Neural cell (in vitro differentiated cells): Measurements from ENCODE around the gene ABCF3. TPM values are rescaled to one million over a fixed set of nuclear protein-coding genes. Genes with fewer than 3 reads are reported as not detected.
"Not testable (repeated sequence)": the region's sequence is repeated elsewhere in the genome, so short reads cannot be mapped to it uniquely, and the experiment has no call there.

ENCODE experiments used
- H2AFZ ChIP-seq: fragments of 200-600, 300-800 bp; sonication (generic), shearing (Covaris generic); 2 replicates; pipeline ENCODE4 v1.6.0; 2014; ENCODE audit warnings: low read depth, mild to moderate bottlenecking, antibody characterized with exemption, low read length, moderate library complexity
- H3F3A ChIP-seq: fragments of 200-600 bp; shearing (Covaris generic); 2 replicates; pipeline ENCODE4 v1.6.1; 2016; ENCODE audit warnings: mild to moderate bottlenecking, moderate library complexity, mixed read lengths, antibody characterized with exemption, low read length; ENCODE audit not compliant: insufficient read depth, poor library complexity, severe bottlenecking
- H3K27ac ChIP-seq: fragments of 200-600, 300-800 bp; sonication (generic), shearing (Covaris generic); 2 replicates; pipeline ENCODE4 v1.5.1; 2014; ENCODE audit warnings: mild to moderate bottlenecking, low read length, moderate library complexity
- H3K27me3 ChIP-seq: fragments of 300-800, 200-600 bp; sonication (generic), shearing (Covaris generic); 2 replicates; pipeline ENCODE4 v1.6.0; 2014; ENCODE audit warnings: mild to moderate bottlenecking, low read depth, low read length, moderate library complexity; ENCODE audit not compliant: insufficient read depth
- H3K36me3 ChIP-seq: fragments of 300-800, 200-600 bp; sonication (generic), shearing (Covaris generic); 2 replicates; pipeline ENCODE4 v1.5.1; 2014; ENCODE audit warnings: mild to moderate bottlenecking, antibody characterized with exemption, low read length, moderate library complexity; ENCODE audit not compliant: insufficient read depth
- H3K4me2 ChIP-seq: fragments of 300-800, 200-600 bp; sonication (generic), shearing (Covaris generic); 2 replicates; pipeline ENCODE4 v1.6.0; 2014; ENCODE audit warnings: mild to moderate bottlenecking, low read length
- H3K4me3 ChIP-seq: fragments of 300-800, 200-600 bp; sonication (generic), shearing (Covaris generic); 2 replicates; pipeline ENCODE4 v1.5.1; 2014; ENCODE audit warnings: mild to moderate bottlenecking, low read length, moderate library complexity
- H3K79me2 ChIP-seq: fragments of 200-600 bp; shearing (Covaris generic); replicated peaks from 2 replicates; pipeline ENCODE4 v1.6.0; 2014; ENCODE audit warnings: mild to moderate bottlenecking, low read length, moderate library complexity; ENCODE audit not compliant: insufficient read depth
- H3K9ac ChIP-seq: fragments of 300-800, 200-600 bp; sonication (generic), shearing (Covaris generic); 2 replicates; pipeline ENCODE4 v1.6.1; 2016; ENCODE audit warnings: mild to moderate bottlenecking, low read length, mixed read lengths
- H3K9me2 ChIP-seq: fragments of 200-600 bp; shearing (Covaris generic); 2 replicates; pipeline ENCODE4 v1.6.1; 2016; ENCODE audit warnings: mild to moderate bottlenecking, low read length, mixed read lengths; ENCODE audit not compliant: insufficient read depth
- H3K9me3 ChIP-seq: fragments of 200-600, 300-800 bp; sonication (generic), shearing (Covaris generic); 2 replicates; pipeline ENCODE4 v1.6.1; 2016; ENCODE audit warnings: mild to moderate bottlenecking, mixed run types, low read length, moderate library complexity, mixed read lengths
- H4K20me1 ChIP-seq: fragments of 200-600 bp; shearing (Covaris generic); 2 replicates; pipeline ENCODE4 v1.6.1; 2016; ENCODE audit warnings: mild to moderate bottlenecking, mixed run types; ENCODE audit not compliant: insufficient read depth
- CTCF ChIP-seq: fragments of 450-650 bp; IDR thresholded peaks from 2 replicates; pipeline ENCODE4 v1.5.1; 2014; ENCODE audit warnings: antibody characterized with exemption, mild to moderate bottlenecking, moderate library complexity; ENCODE audit not compliant: poor library complexity, severe bottlenecking
- EP300 ChIP-seq: fragments of 450-650 bp; conservative IDR thresholded peaks from 2 replicates; pipeline ENCODE4 v1.6.1; 2014; ENCODE audit warnings: antibody characterized with exemption, mild to moderate bottlenecking, moderate library complexity; ENCODE audit not compliant: poor library complexity, severe bottlenecking
- MXI1 ChIP-seq: fragments of 450-650 bp; conservative IDR thresholded peaks from 2 replicates; pipeline ENCODE4 v1.6.1; 2014; ENCODE audit warnings: antibody characterized with exemption, mild to moderate bottlenecking; ENCODE audit not compliant: poor library complexity, severe bottlenecking
- POLR2AphosphoS5 ChIP-seq: IDR thresholded peaks from 2 replicates; pipeline ENCODE4 v1.6.1; 2012
- RAD21 ChIP-seq: fragments of 450-650 bp; conservative IDR thresholded peaks from 2 replicates; pipeline ENCODE4 v1.6.1; 2014; ENCODE audit warnings: antibody characterized with exemption, mild to moderate bottlenecking, moderate library complexity
- TAF1 ChIP-seq: IDR thresholded peaks from 2 replicates; pipeline ENCODE4 v1.6.1; 2012; ENCODE audit warnings: low read depth
- polyA plus RNA-seq: library from polyadenylated mRNA; depleted of rRNA; stranded (reverse); fragments of >200 nt; gene quantifications from 2 replicates; pipeline ENCODE4 v1.2.3, GENCODE V29; 2014

Gene ABCF3
- polyA plus RNA-seq, 1 donor from 2014 or later, result 40.3 TPM

DNA sequence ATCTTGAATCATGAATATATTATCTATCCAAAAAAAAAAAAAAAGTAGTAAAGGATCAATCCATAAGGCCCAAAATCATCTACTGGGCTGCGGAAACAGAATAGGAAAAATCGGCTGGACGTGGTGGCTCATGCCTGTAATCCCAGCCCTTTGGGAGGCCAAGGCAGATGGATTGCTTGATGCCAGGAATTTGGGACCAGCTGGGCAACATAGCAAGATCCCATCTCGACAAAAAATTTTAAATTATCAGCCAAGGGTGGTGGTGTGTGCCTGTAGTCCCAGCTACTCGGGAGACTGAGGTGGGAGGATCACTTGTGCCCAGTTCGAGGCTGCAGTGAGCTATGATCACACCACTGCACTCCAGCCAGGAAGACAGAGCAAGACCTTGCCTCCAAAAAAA lies 36.9 kb upstream of the ABCF3 start:
- no peak overlapping the region for H3K4me2 ChIP-seq
- no peaks in the 10 kb centered on the region for H4K20me1 ChIP-seq
- no peaks in the 10 kb centered on the region for H3K27me3 ChIP-seq
- no peaks in the 10 kb centered on the region for H3K9me3 ChIP-seq
- peaks cover under 1% of the 10 kb centered on the region for H3K79me2 ChIP-seq
- no peak overlapping the region for H3K27ac ChIP-seq
- H2AFZ ChIP-seq, result no peak overlapping the region
- no peaks in the 10 kb centered on the region for H3K36me3 ChIP-seq
- no peak overlapping the region for H3K4me3 ChIP-seq
- H3K9me2 ChIP-seq, result no peaks in the 10 kb centered on the region
- H3F3A ChIP-seq, result no peaks in the 10 kb centered on the region
- H3K9ac ChIP-seq, result no peak overlapping the region
- TF ChIP-seq EP300 (no peak), TAF1 (no peak), MXI1 (no peak), RAD21 (no peak)

GRCh38 chr3:184149770-184150169 lies 36.2 kb upstream of the ABCF3 start:
- H3K4me2 ChIP-seq, H3K27ac ChIP-seq, H3K9me3 ChIP-seq, H3K9me2 ChIP-seq, H3K79me2 ChIP-seq, H4K20me1 ChIP-seq, H2AFZ ChIP-seq, H3K36me3 ChIP-seq, H3K4me3 ChIP-seq, H3F3A ChIP-seq, H3K9ac ChIP-seq, H3K27me3 ChIP-seq: not testable (repeated sequence)

- TF ChIP-seq TAF1 (peak; percentile 12), POLR2AphosphoS5 (peak; percentile 32), RAD21 (no peak), CTCF (no peak)
- peak within 1 kb of the TSS; percentile 97 for H3K4me2 ChIP-seq
- peak within 1 kb of the TSS; percentile 97 for H3K4me3 ChIP-seq
- peak within 1 kb of the TSS; percentile 92 for H3K9ac ChIP-seq
- H4K20me1 ChIP-seq, result no peaks in the 10 kb centered on the region
- peak within 1 kb of the TSS; percentile 94 for H2AFZ ChIP-seq
- no peaks in the 10 kb centered on the region for H3K27me3 ChIP-seq
- no peaks in the 10 kb centered on the region for H3K9me2 ChIP-seq
- no peaks in the 10 kb centered on the region for H3K36me3 ChIP-seq
- H3K27ac ChIP-seq, result peak within 1 kb of the TSS; percentile 89
- peaks cover 3% of the 10 kb centered on the region for H3F3A ChIP-seq
- no peaks in the 10 kb centered on the region for H3K9me3 ChIP-seq
- peaks cover 37% of the 10 kb centered on the region for H3K79me2 ChIP-seq
Measured at GRCh38 chr3:184154885-184155643, 30.9 kb upstream of the ABCF3 start, which contains the start of gene DVL3. Gene DVL3, plus strand, starts transcription at chr3:184155377. Its CDS starts 259 bp downstream, at chr3:184155636.
